Measurements from ENCODE around the gene PCNX2. TPM values are rescaled to one million over a fixed set of nuclear protein-coding genes. Genes with fewer than 3 reads are reported as not detected.

The PCNX2 gene
- total RNA-seq, 4 donors from 2014 or later: 12.1 to 35.1 (median 15.8) TPM

DNA sequence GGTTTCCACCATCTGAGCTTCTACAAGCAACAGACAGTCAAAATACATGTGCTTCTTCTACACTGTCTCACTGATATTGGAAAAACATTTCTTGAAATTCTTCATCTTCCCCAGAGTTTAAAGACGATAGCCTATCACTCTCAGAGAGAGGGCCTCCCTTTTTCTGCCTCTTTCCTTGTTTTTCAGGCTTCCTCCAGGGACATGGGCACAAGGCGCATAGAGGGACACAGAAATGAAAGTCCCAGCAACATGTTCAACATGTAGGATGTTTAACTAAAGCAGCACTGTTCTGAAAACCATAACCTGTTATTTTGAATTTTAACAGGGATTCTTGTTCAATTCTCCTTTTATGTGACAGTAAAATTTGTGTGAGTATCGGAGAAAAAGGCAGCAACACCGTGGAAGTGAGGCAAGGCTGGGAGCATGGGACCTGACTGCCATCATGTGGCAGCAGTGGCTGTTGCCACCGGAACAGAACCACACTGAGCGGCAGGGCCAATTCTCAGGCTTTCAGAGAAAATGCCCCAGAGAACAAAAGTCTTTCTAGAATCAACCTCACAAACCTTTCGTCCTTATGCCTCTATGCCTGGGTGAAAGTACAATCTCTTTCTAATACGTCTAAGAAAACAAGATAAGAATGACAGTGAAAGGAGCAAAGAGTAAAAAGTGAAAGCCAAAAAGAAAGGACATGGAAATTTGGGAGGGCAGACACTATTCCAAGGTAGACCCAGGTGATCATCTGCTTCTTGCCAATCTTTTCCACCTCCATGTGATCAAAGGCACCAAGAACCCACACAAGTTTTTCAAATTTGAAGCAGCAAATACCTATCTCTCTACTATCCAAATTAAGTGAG lies 54.5 kb downstream of the PCNX2 start:
- TF ChIP-seq POLR2A (IDR thresholded peaks at IDR 0.05): no peak
- TF ChIP-seq, protein P1, sequence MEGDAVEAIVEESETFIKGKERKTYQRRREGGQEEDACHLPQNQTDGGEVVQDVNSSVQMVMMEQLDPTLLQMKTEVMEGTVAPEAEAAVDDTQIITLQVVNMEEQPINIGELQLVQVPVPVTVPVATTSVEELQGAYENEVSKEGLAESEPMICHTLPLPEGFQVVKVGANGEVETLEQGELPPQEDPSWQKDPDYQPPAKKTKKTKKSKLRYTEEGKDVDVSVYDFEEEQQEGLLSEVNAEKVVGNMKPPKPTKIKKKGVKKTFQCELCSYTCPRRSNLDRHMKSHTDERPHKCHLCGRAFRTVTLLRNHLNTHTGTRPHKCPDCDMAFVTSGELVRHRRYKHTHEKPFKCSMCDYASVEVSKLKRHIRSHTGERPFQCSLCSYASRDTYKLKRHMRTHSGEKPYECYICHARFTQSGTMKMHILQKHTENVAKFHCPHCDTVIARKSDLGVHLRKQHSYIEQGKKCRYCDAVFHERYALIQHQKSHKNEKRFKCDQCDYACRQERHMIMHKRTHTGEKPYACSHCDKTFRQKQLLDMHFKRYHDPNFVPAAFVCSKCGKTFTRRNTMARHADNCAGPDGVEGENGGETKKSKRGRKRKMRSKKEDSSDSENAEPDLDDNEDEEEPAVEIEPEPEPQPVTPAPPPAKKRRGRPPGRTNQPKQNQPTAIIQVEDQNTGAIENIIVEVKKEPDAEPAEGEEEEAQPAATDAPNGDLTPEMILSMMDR (IDR thresholded peaks at IDR 0.05): peak; percentile 48 to 76 (median 62)
- Histone ChIP-seq H3K4me1 (no peaks in the 10 kb centered on the region), H3K4me3 (replicated peaks in 1 of 3) (no peak overlapping the region), H3K36me3 (no peaks in the 10 kb centered on the region), H3K27me3 (no peaks in the 10 kb centered on the region), H3K27ac (no peak overlapping the region), H3K9me3 (no peaks in the 10 kb centered on the region)
- 31 to 49% methylated on average over 8 of the region's 8 CpGs for WGBS, 2 donors
- intact Hi-C loops (cut with DNase I): loop anchor here (5.0 kb wide), 1 partner anchor 604 kb away; no protein-coding TSS in a partner anchor
- peak; percentile 51 to 63 for DNase-seq

DNA sequence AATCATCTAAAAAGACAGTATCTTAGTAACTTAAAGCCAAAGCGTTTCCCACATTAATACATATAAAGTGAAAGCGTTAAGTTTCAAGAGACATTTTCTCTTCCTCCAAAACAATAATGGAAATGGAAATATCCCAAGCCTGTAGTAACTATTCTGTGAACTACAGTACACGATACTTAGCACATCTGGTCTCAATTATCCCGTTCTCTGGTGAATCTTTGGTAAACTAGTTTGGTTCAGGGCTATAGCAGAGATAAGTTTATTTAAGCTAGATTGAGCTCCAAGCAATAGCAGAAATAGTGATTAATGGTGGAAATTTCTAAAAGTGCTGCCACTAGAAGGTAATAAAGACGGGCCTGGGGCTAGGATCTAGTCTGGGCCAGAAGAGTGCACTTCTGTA lies 55.2 kb downstream of the PCNX2 start:
- H3K4me3 ChIP-seq (replicated peaks in 1 of 3): no peak overlapping the region
- H3K9me3 ChIP-seq: no peaks in the 10 kb centered on the region
- H3K27ac ChIP-seq: no peak overlapping the region
- no peaks in the 10 kb centered on the region for H3K27me3 ChIP-seq
- no peak for DNase-seq
- H3K4me1 ChIP-seq: no peaks in the 10 kb centered on the region
- H3K36me3 ChIP-seq: peaks cover 0 to 2% of the 10 kb centered on the region in 2 donors
- intact Hi-C loops (cut with DNase I): loop anchor here (5.0 kb wide), 1 partner anchor 603 kb away; no protein-coding TSS in a partner anchor
- no peak for TF ChIP-seq POLR2A (IDR thresholded peaks at IDR 0.05)
- TF ChIP-seq, protein P1 (IDR thresholded peaks at IDR 0.05): no peak
- 84% methylated on average over 5 of the region's 5 CpGs for WGBS, 2 donors

DNA sequence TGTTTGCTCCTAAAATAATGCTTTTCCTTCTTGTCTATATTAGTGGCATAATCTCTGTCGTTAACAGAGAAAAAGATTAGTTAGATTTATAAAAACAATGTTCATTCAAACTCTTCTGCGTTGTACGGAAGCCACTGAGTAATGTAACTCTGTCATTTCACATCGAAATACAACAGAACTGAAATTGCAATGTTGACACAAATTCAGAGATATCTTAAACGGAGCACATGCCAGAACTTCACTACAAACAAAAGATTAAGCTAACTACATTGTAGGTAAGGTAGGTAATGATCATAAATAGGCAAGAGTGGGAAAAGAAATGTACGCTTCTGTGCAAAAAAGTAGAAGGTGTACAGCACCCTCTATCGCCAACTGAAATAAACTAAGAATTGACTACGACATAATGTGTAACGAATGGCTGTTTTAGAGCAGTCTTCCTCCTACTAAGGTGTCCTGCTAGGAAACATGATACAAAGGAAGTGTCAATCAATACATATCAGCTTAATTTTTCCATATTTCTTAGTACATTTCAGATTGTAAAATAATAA lies 56.6 kb downstream of the PCNX2 start:
- peaks cover 0 to 3% of the 10 kb centered on the region in 2 donors for H3K36me3 ChIP-seq
- H3K27ac ChIP-seq: no peak overlapping the region
- intact Hi-C loops (cut with DNase I): no loop called here
- 86% methylated on average over 9 of the region's 9 CpGs for WGBS, 2 donors
- H3K9me3 ChIP-seq: no peaks in the 10 kb centered on the region
- no peak for DNase-seq
- no peak overlapping the region for H3K4me3 ChIP-seq (replicated peaks in 1 of 3)
- TF ChIP-seq, protein P1 (IDR thresholded peaks at IDR 0.05): no peak
- no peak for TF ChIP-seq POLR2A (IDR thresholded peaks at IDR 0.05)
- no peaks in the 10 kb centered on the region for H3K4me1 ChIP-seq
- H3K27me3 ChIP-seq: no peaks in the 10 kb centered on the region

GRCh38 chr1:233237647-233238046 lies 57.9 kb downstream of the PCNX2 start:
- H3K27me3 ChIP-seq: no peaks in the 10 kb centered on the region
- H3K4me1 ChIP-seq: no peaks in the 10 kb centered on the region
- WGBS, 2 donors: 78 to 83% methylated on average over 3 of the region's 3 CpGs

More at GRCh38 chr1:233237647-233238046, 57.9 kb downstream of the PCNX2 start:
- TF ChIP-seq POLR2A (IDR thresholded peaks at IDR 0.05): no peak
- TF ChIP-seq, protein P1 (IDR thresholded peaks at IDR 0.05): no peak
- intact Hi-C loops (cut with DNase I): no loop called here
- no peak overlapping the region for H3K27ac ChIP-seq
- no peak for DNase-seq
- H3K9me3 ChIP-seq: no peaks in the 10 kb centered on the region
- peaks cover 0 to 3% of the 10 kb centered on the region in 2 donors for H3K36me3 ChIP-seq
- H3K4me3 ChIP-seq (replicated peaks in 1 of 3): no peak overlapping the region
